Activated T-helper 17 cell treated with anti-CD3 and anti-CD28 coated beads, Interleukin-2, amount 50 U/mL, for 72 hours (primary cell): ENCODE measurements around the gene ACACA. TPM values are rescaled to one million over a fixed set of nuclear protein-coding genes. Genes with fewer than 3 reads are reported as not detected.
"Not testable (repeated sequence)": the region's sequence is repeated elsewhere in the genome, so short reads cannot be mapped to it uniquely, and the experiment has no call there.

ENCODE experiments used
- ATAC-seq: fragments of 150-1000 bp; cut with Tn5 transposase; replicated peaks from 2 replicates; pipeline ENCODE4 v1.10.0; 2021; ENCODE audit warnings: mild to moderate bottlenecking, moderate library complexity
- H3K27ac Mint-ChIP-seq: one replicate; pipeline ENCODE4 v1.8.0; 2022; ENCODE audit warnings: mixed read lengths
- H3K27me3 Mint-ChIP-seq: one replicate; pipeline ENCODE4 v1.8.0; 2022; ENCODE audit warnings: mixed read lengths
- H3K36me3 Mint-ChIP-seq: one replicate; pipeline ENCODE4 v1.8.0; 2022; ENCODE audit warnings: low read depth, mild to moderate bottlenecking, mixed read lengths
- H3K4me1 Mint-ChIP-seq: one replicate; pipeline ENCODE4 v1.8.0; 2022; ENCODE audit warnings: mixed read lengths
- H3K4me3 Mint-ChIP-seq: one replicate; pipeline ENCODE4 v1.8.0; 2022; ENCODE audit warnings: mild to moderate bottlenecking, mixed read lengths
- H3K9me3 Mint-ChIP-seq: one replicate; pipeline ENCODE4 v1.8.0; 2022; ENCODE audit warnings: mixed read lengths
- total RNA-seq, 2 donors: library from RNA; stranded (reverse); gene quantifications; one replicate each; pipeline ENCODE4 v1.2.3, GENCODE V29; 2022

The ACACA gene
- total RNA-seq, 2 donors from 2014 or later = 36.9 to 73.7 TPM

GRCh38 chr17:37413875-37414519, 7.4 kb upstream of the ACACA start:
- no peaks in the 10 kb centered on the region for H3K27me3 Mint-ChIP-seq
- no peak for ATAC-seq
- H3K27ac Mint-ChIP-seq = no peak overlapping the region
- H3K36me3 Mint-ChIP-seq = peaks cover 91% of the 10 kb centered on the region
- H3K4me3 Mint-ChIP-seq = no peak overlapping the region
- H3K4me1 Mint-ChIP-seq = peaks cover 12% of the 10 kb centered on the region
- H3K9me3 Mint-ChIP-seq = no peaks in the 10 kb centered on the region

DNA sequence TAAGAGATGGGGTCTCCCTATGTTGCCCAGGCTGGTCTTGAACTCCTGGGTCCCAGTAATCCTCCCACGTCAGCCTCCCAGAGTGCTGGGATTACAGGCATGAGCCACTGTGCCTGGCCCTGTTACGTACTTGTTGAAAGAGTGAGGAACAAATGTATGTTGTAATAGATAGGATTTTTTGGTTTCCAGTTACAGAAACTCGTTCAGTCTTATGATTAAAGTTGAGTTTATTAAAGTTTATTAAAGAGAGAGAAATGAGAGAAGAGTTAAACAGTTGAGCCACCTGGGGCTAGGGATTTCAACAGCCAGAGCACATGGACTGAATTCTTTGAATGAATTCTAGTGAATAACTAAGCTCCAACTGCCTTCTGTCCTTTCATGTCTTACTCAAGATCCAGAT, 3.7 kb upstream of the ACACA start:
- Mint-ChIP-seq H3K4me1 (peaks cover 12% of the 10 kb centered on the region), H3K36me3 (peaks cover 85% of the 10 kb centered on the region), H3K27ac (peak overlapping the region; percentile 62), H3K9me3 (no peaks in the 10 kb centered on the region), H3K27me3 (no peaks in the 10 kb centered on the region), H3K4me3 (no peak overlapping the region)
- no peak for ATAC-seq

DNA sequence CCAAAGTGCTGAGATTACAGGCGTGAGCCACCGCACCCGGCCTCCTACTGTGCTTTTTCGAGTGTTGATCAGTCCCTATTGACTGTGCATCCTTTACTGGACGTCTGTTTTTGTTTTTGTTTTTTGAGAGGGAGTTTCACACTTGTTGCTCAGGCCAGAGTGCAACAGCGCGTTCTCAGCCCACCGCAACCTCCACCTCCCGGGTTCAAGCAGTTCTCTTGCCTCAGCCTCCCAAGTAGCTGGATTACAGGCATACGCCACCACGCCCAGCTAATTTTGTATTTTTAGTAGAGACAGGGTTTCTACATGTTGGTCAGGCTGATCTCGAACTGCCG, 1.5 kb upstream of the ACACA start:
- not testable (repeated sequence) for H3K9me3 Mint-ChIP-seq, H3K27me3 Mint-ChIP-seq, ATAC-seq
- Mint-ChIP-seq H3K27ac (peak overlapping the region; percentile 89), H3K4me1 (peaks cover 19% of the 10 kb centered on the region), H3K36me3 (peaks cover 70% of the 10 kb centered on the region), H3K4me3 (peak overlapping the region; percentile 99)

- Mint-ChIP-seq H3K27me3 (no peaks in the 10 kb centered on the region), H3K27ac (peak overlapping the region; percentile 98), H3K4me1 (peaks cover 27% of the 10 kb centered on the region), H3K36me3 (peaks cover 55% of the 10 kb centered on the region), H3K9me3 (no peaks in the 10 kb centered on the region), H3K4me3 (peak overlapping the region; percentile 99)
- ATAC-seq = no peak
These were observed 541 bp downstream of the ACACA start for GRCh38 chr17:37405955-37406634.

GRCh38 chr17:37405522-37405921, 1.1 kb downstream of the ACACA start:
- ATAC-seq, H3K9me3 Mint-ChIP-seq, H3K27me3 Mint-ChIP-seq: not testable (repeated sequence)
- Mint-ChIP-seq H3K27ac (peak overlapping the region; percentile 98), H3K36me3 (peaks cover 50% of the 10 kb centered on the region), H3K4me3 (peak overlapping the region; percentile 99), H3K4me1 (peaks cover 23% of the 10 kb centered on the region)

DNA sequence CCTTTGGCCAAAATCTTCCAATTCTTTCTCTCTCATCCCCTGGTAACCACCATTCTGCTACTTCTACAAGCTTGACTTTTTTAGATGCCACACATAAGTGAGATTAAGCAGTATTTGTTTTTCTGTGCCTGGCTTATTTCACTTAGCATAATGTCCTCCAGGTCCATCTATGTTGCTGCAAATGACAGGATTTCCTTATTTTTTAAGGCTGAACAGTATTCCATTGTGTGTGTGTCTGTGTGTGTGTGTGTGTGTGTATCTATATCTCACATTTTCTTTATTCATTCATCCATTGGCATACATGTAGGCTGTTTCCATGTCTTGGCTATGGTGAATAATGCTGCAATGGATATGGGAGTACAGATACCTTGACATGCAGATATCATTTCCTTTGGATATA, 6.1 kb downstream of the ACACA start:
- Mint-ChIP-seq H3K36me3 (peaks cover 14% of the 10 kb centered on the region), H3K4me1 (peaks cover 27% of the 10 kb centered on the region), H3K4me3 (no peak overlapping the region), H3K27ac (no peak overlapping the region), H3K27me3 (no peaks in the 10 kb centered on the region), H3K9me3 (no peaks in the 10 kb centered on the region)
- no peak for ATAC-seq

DNA sequence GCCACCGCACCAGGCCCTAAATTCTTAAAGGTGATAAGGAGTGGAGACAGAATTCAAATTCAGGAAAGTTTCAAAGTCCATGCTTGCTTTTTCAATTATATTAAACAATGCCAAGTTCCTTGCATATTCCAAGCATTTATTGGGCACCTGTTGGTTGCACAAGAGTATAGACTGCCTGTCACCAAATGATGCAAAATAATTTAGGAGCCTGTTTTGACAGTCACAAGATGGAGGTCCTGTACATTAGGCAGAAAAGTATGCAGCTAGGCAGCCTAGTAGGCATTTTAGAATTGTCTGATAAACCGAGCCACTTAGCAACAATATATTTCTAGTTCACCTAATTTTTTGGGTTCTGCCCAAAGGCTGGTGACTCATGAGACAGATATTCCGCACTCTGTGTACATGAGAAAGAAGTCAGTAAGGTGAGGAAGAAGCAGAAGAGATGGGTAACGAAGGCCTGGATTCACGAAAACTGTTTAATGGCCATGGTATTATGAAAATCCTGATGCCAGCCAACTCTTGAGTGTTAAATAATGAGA, 7.3 kb downstream of the ACACA start:
- Mint-ChIP-seq H3K27me3 (no peaks in the 10 kb centered on the region), H3K4me1 (peaks cover 21% of the 10 kb centered on the region), H3K9me3 (no peaks in the 10 kb centered on the region), H3K4me3 (no peak overlapping the region), H3K27ac (no peak overlapping the region), H3K36me3 (peaks cover 5% of the 10 kb centered on the region)
- no peak for ATAC-seq

DNA sequence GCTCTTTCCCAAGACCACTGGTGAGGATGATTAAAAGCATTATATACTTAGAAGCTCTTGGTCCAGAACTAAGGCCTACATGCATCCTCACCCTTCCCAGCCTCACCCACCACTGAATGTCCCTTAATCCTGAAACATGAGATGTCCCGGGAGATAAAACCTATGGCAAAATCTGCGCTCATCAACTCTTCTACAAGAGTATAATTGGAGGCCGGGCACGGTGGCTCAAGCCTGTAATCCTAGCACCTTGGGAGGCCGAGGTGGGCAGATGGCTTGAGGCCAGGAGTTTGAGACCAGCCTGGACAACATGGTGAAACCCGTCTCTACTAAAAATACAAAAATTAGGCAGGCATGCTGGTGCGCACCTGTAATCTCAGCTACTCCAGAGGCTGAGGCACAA, 13.3 kb downstream of the ACACA start:
- Mint-ChIP-seq H3K27ac (no peak overlapping the region), H3K4me3 (no peak overlapping the region), H3K36me3 (no peaks in the 10 kb centered on the region), H3K4me1 (peaks cover 17% of the 10 kb centered on the region), H3K9me3 (no peaks in the 10 kb centered on the region), H3K27me3 (no peaks in the 10 kb centered on the region)
- no peak for ATAC-seq

DNA sequence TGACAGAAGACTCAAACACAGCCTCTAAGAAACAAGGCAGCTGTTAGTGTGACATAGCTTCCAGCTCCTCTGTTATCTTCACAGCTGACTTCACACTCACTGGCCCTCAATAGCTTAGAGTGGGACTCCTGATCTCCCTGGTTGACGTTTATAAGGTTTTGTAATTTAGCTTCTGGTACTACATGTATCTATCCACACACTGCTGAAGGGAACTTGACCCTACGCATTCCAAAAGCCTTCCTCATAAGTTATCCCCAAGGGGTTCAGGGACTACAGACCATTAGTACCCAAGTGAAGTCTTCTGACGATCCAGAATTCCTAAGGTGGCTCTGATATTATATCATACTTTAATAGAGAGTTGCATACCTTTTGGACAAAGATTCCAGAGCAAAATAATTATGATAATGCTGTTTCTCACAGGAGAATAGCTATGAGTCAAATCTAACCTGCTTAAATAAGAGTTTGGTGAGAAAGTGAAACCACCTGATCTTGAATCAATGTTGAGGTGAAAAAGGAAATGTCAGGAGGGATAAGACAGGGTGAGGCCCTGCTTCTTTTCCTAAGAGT, 14.5 kb downstream of the ACACA start:
- Mint-ChIP-seq H3K27me3 (no peaks in the 10 kb centered on the region), H3K4me3 (peak overlapping the region; percentile 19), H3K27ac (peak overlapping the region; percentile 61), H3K36me3 (no peaks in the 10 kb centered on the region), H3K4me1 (peaks cover 13% of the 10 kb centered on the region), H3K9me3 (no peaks in the 10 kb centered on the region)
- ATAC-seq = peak; percentile 96

DNA sequence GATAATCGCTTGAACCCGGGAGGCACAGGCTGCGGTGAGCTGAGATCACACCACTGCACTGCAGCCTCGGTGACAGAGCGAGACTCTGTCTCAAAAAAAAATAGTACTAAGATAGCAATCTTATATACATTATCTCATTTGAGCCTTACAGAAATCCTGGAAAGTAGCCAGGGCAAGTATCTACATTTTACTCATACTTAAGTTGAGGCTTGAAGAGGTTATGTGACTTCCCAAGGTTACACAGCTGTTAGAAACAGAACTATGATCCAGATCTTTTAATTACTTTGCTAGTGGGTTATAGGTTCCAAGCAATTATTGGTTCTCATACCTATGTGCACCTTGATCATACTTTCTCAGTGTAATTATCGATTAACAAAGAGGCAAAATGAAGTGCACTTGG, 15.5 kb downstream of the ACACA start:
- H3K4me1 Mint-ChIP-seq = peaks cover 13% of the 10 kb centered on the region
- no peak overlapping the region for H3K27ac Mint-ChIP-seq
- no peaks in the 10 kb centered on the region for H3K9me3 Mint-ChIP-seq
- no peaks in the 10 kb centered on the region for H3K27me3 Mint-ChIP-seq
- peak; percentile 15 for ATAC-seq
- no peaks in the 10 kb centered on the region for H3K36me3 Mint-ChIP-seq
- no peak overlapping the region for H3K4me3 Mint-ChIP-seq

- no peak overlapping the region for H3K4me3 Mint-ChIP-seq
- H3K4me1 Mint-ChIP-seq = peaks cover 13% of the 10 kb centered on the region
- H3K9me3 Mint-ChIP-seq = no peaks in the 10 kb centered on the region
- no peaks in the 10 kb centered on the region for H3K27me3 Mint-ChIP-seq
- H3K36me3 Mint-ChIP-seq = no peaks in the 10 kb centered on the region
- H3K27ac Mint-ChIP-seq = no peak overlapping the region
- no peak for ATAC-seq
These were observed 17.5 kb downstream of the ACACA start for GRCh38 chr17:37389160-37389559.

- no peak overlapping the region for H3K27ac Mint-ChIP-seq
- H3K4me1 Mint-ChIP-seq = peaks cover 13% of the 10 kb centered on the region
- H3K36me3 Mint-ChIP-seq = no peaks in the 10 kb centered on the region
- H3K4me3 Mint-ChIP-seq = no peak overlapping the region
- no peak for ATAC-seq
- no peaks in the 10 kb centered on the region for H3K27me3 Mint-ChIP-seq
- H3K9me3 Mint-ChIP-seq = no peaks in the 10 kb centered on the region
These were observed 18.4 kb downstream of the ACACA start for GRCh38 chr17:37388266-37388665.

- Mint-ChIP-seq H3K9me3 (no peaks in the 10 kb centered on the region), H3K4me3 (no peak overlapping the region), H3K27ac (no peak overlapping the region), H3K36me3 (no peaks in the 10 kb centered on the region), H3K27me3 (no peaks in the 10 kb centered on the region), H3K4me1 (peaks cover 3% of the 10 kb centered on the region)
- no peak for ATAC-seq
These were observed 20.2 kb downstream of the ACACA start for GRCh38 chr17:37386462-37386861.

DNA sequence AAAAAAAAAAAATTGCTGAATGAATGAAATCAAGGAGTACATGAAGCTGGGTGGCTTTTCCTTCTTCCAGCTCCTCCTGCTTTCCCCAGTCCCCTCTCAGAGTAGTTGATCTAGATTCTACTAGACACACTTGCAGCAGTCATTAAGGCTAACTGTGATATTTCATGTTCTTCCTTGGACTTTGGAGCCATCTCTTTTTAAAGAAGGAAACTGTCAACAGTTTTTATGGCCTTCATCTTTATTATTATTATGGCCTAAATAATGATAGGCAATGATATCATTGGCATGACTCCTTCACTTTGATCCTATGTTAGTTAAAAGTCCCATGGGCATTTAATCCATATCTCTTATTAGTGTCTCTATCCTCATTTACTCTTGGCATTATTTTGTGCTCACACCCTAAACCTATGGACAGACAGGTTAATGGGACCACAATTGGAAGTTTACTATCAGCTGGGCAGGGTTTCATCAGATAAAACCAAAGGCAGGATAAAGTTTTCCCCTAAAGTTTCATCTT, 21.1 kb downstream of the ACACA start:
- H3K27me3 Mint-ChIP-seq = no peaks in the 10 kb centered on the region
- H3K36me3 Mint-ChIP-seq = no peaks in the 10 kb centered on the region
- H3K9me3 Mint-ChIP-seq = no peaks in the 10 kb centered on the region
- no peak overlapping the region for H3K4me3 Mint-ChIP-seq
- H3K4me1 Mint-ChIP-seq = no peaks in the 10 kb centered on the region
- H3K27ac Mint-ChIP-seq = no peak overlapping the region
- no peak for ATAC-seq
